NT2/D1 (cell line): ENCODE data around the gene AK9.

Experiments used
- DNase-seq: peaks from one replicate; pipeline ENCODE4 v3.0.0-alpha.2; 2011; ENCODE audit warnings: low read depth, low spot score
- H3K27me3 ChIP-seq: 2 replicates; pipeline ENCODE4 v1.6.0; 2011; ENCODE audit warnings: mild to moderate bottlenecking; ENCODE audit not compliant: insufficient read length, insufficient read depth
- H3K36me3 ChIP-seq: 2 replicates; pipeline ENCODE4 v1.6.1; 2011; ENCODE audit warnings: mild to moderate bottlenecking, low read length, mixed read lengths; ENCODE audit not compliant: insufficient read depth, insufficient read length
- H3K4me1 ChIP-seq: 2 replicates; pipeline ENCODE4 v1.5.1; 2011; ENCODE audit not compliant: insufficient read depth, insufficient read length
- H3K4me3 ChIP-seq: 2 replicates; pipeline ENCODE4 v1.5.1; 2011; ENCODE audit warnings: low read depth; ENCODE audit not compliant: insufficient read length
- H3K9ac ChIP-seq: 2 replicates; pipeline ENCODE4 v1.6.0; 2011; ENCODE audit warnings: low read depth; ENCODE audit not compliant: insufficient read length
- H3K9me3 ChIP-seq: 2 replicates; pipeline ENCODE4 v1.5.1; 2011; ENCODE audit warnings: mild to moderate bottlenecking, low read length; ENCODE audit not compliant: insufficient read depth
- SUZ12 ChIP-seq: IDR thresholded peaks from 2 replicates; pipeline ENCODE4 v1.6.1; 2011; ENCODE audit not compliant: insufficient read length, insufficient read depth; ENCODE audit errors: extremely low read depth
- YY1 ChIP-seq: IDR thresholded peaks from 2 replicates; pipeline ENCODE4 v1.6.1; 2011; ENCODE audit not compliant: insufficient read length, insufficient read depth
- ZNF274 ChIP-seq: IDR thresholded peaks from 2 replicates; pipeline ENCODE4 v1.6.1; 2011; ENCODE audit warnings: mild to moderate bottlenecking, low read depth, low read length

AK9 gene

GRCh38 chr6:109722564-109723254, 31.7 kb upstream of the AK9 start:
- H3K4me1 ChIP-seq = no peaks in the 10 kb centered on the region
- DNase-seq = no peak
- TF ChIP-seq SUZ12 = no peak
- TF ChIP-seq ZNF274 = no peak
- TF ChIP-seq YY1 = no peak

GRCh38 chr6:109722011-109722410, 31.0 kb upstream of the AK9 start:
- H3K36me3 ChIP-seq = no peaks in the 10 kb centered on the region
- TF ChIP-seq YY1 (no peak), SUZ12 (no peak), ZNF274 (no peak)
- H3K9me3 ChIP-seq = no peaks in the 10 kb centered on the region
- H3K4me3 ChIP-seq = no peak overlapping the region
- DNase-seq = no peak
- H3K9ac ChIP-seq = no peak overlapping the region
- no peaks in the 10 kb centered on the region for H3K4me1 ChIP-seq
- no peaks in the 10 kb centered on the region for H3K27me3 ChIP-seq

More at GRCh38 chr6:109722564-109723254, 31.7 kb upstream of the AK9 start:
- no peak overlapping the region for H3K9ac ChIP-seq
- H3K27me3 ChIP-seq = no peaks in the 10 kb centered on the region
- no peak overlapping the region for H3K4me3 ChIP-seq
- no peaks in the 10 kb centered on the region for H3K36me3 ChIP-seq
- H3K9me3 ChIP-seq = no peaks in the 10 kb centered on the region

- Histone ChIP-seq H3K4me1 (no peaks in the 10 kb centered on the region), H3K27me3 (no peaks in the 10 kb centered on the region), H3K9ac (no peak overlapping the region), H3K4me3 (no peak overlapping the region), H3K9me3 (no peaks in the 10 kb centered on the region), H3K36me3 (no peaks in the 10 kb centered on the region)
- TF ChIP-seq YY1 = no peak
- no peak for TF ChIP-seq SUZ12
- DNase-seq = no peak
Measured at GRCh38 chr6:109720311-109720710, 29.3 kb upstream of the AK9 start.

- no peaks in the 10 kb centered on the region for H3K27me3 ChIP-seq
- no peaks in the 10 kb centered on the region for H3K36me3 ChIP-seq
- no peaks in the 10 kb centered on the region for H3K9me3 ChIP-seq
- TF ChIP-seq YY1 (no peak), SUZ12 (no peak), ZNF274 (no peak)
- no peak overlapping the region for H3K9ac ChIP-seq
- DNase-seq = no peak
- no peak overlapping the region for H3K4me3 ChIP-seq
- no peaks in the 10 kb centered on the region for H3K4me1 ChIP-seq
Measured at GRCh38 chr6:109718991-109719390, 28.0 kb upstream of the AK9 start.

GRCh38 chr6:109717971-109718370, 27.0 kb upstream of the AK9 start:
- DNase-seq = no peak
- TF ChIP-seq YY1 = no peak
- TF ChIP-seq ZNF274 = no peak
- TF ChIP-seq SUZ12 = no peak
- H3K27me3 ChIP-seq = no peaks in the 10 kb centered on the region

GRCh38 chr6:109715616-109716015, 24.6 kb upstream of the AK9 start:
- Histone ChIP-seq H3K36me3 (no peaks in the 10 kb centered on the region), H3K9ac (no peak overlapping the region), H3K4me3 (no peak overlapping the region), H3K4me1 (no peaks in the 10 kb centered on the region), H3K9me3 (no peaks in the 10 kb centered on the region), H3K27me3 (no peaks in the 10 kb centered on the region)
- DNase-seq = no peak
- TF ChIP-seq SUZ12 = no peak
- TF ChIP-seq YY1 = no peak
- no peak for TF ChIP-seq ZNF274

More at GRCh38 chr6:109717971-109718370, 27.0 kb upstream of the AK9 start:
- H3K36me3 ChIP-seq = no peaks in the 10 kb centered on the region
- H3K9ac ChIP-seq = no peak overlapping the region
- H3K4me1 ChIP-seq = no peaks in the 10 kb centered on the region
- no peaks in the 10 kb centered on the region for H3K9me3 ChIP-seq
- no peak overlapping the region for H3K4me3 ChIP-seq

GRCh38 chr6:109714611-109715010, 23.6 kb upstream of the AK9 start:
- H3K27me3 ChIP-seq = no peaks in the 10 kb centered on the region

More at GRCh38 chr6:109714611-109715010, 23.6 kb upstream of the AK9 start:
- no peak overlapping the region for H3K9ac ChIP-seq
- DNase-seq = no peak
- TF ChIP-seq ZNF274 = no peak
- no peak for TF ChIP-seq SUZ12
- no peak for TF ChIP-seq YY1
- H3K4me1 ChIP-seq = no peaks in the 10 kb centered on the region
- H3K9me3 ChIP-seq = no peaks in the 10 kb centered on the region
- H3K4me3 ChIP-seq = no peak overlapping the region
- H3K36me3 ChIP-seq = no peaks in the 10 kb centered on the region
